Skeletal muscle tissue (tissue), 4 donors: ENCODE results near the gene TAF8. TPM values are rescaled to one million over a fixed set of nuclear protein-coding genes. Genes with fewer than 3 reads are reported as not detected.

ENCODE experiments used
- H3K27ac ChIP-seq: one replicate; pipeline ENCODE4 v1.7.0; 2013; ENCODE audit warnings: mild to moderate bottlenecking, low read depth, low read length, inconsistent platforms
- H3K27me3 ChIP-seq, 3 donors: one replicate each; pipeline ENCODE4 v1.7.0; 2013; ENCODE audit warnings: low read length in 3 of 3; ENCODE audit not compliant: control insufficient read depth in 3 of 3, insufficient read depth in 3 of 3
- H3K36me3 ChIP-seq, 3 donors: one replicate each; pipeline ENCODE4 v1.7.0; 2013; ENCODE audit warnings: low read length in 3 of 3; ENCODE audit not compliant: control insufficient read depth in 3 of 3, insufficient read depth in 3 of 3
- H3K4me1 ChIP-seq, 3 donors: one replicate each; pipeline ENCODE4 v1.7.0; 2013; ENCODE audit warnings: low read length in 3 of 3, mild to moderate bottlenecking in 3 of 3; ENCODE audit not compliant: control insufficient read depth in 3 of 3, insufficient read depth in 3 of 3
- H3K4me3 ChIP-seq, 3 donors: one replicate each; pipeline ENCODE4 v1.7.0; 2013; ENCODE audit warnings: low read length in 3 of 3
- H3K9ac ChIP-seq, 3 donors: one replicate each; pipeline ENCODE4 v1.7.0; 2013; ENCODE audit warnings: low read length in 3 of 3, mild to moderate bottlenecking in 3 of 3, moderate library complexity in 2 of 3, low read depth in 1 of 3
- H3K9me3 ChIP-seq, 3 donors: one replicate each; pipeline ENCODE4 v1.7.0; 2013; ENCODE audit warnings: low read length in 3 of 3; ENCODE audit not compliant: control insufficient read depth in 3 of 3
- total RNA-seq: library from RNA; depleted of rRNA; stranded (reverse); fragments of >200 nt; gene quantifications from one replicate; pipeline ENCODE4 v1.2.3, GENCODE V29; 2014
- donor health status: Osteomylitis.

Gene TAF8
- total RNA-seq, 1 donor from 2014 or later: 17.2 TPM

GRCh38 chr6:42120895-42121865 is 70.9 kb downstream of the TAF8 start:
- Histone ChIP-seq H3K4me3 (no peak overlapping the region), H3K9me3 (no peaks in the 10 kb centered on the region), H3K27me3 (no peaks in the 10 kb centered on the region), H3K36me3 (no peaks in the 10 kb centered on the region), H3K9ac (no peak overlapping the region), H3K27ac (no peak overlapping the region), H3K4me1 (peaks cover 8 to 10% (median 8%) of the 10 kb centered on the region in 3 donors)

GRCh38 chr6:42123379-42124103 is 73.2 kb downstream of the TAF8 start:
- H3K36me3 ChIP-seq: no peaks in the 10 kb centered on the region
- peaks cover under 1 to 2% (median under 1%) of the 10 kb centered on the region in 3 donors for H3K4me1 ChIP-seq

DNA sequence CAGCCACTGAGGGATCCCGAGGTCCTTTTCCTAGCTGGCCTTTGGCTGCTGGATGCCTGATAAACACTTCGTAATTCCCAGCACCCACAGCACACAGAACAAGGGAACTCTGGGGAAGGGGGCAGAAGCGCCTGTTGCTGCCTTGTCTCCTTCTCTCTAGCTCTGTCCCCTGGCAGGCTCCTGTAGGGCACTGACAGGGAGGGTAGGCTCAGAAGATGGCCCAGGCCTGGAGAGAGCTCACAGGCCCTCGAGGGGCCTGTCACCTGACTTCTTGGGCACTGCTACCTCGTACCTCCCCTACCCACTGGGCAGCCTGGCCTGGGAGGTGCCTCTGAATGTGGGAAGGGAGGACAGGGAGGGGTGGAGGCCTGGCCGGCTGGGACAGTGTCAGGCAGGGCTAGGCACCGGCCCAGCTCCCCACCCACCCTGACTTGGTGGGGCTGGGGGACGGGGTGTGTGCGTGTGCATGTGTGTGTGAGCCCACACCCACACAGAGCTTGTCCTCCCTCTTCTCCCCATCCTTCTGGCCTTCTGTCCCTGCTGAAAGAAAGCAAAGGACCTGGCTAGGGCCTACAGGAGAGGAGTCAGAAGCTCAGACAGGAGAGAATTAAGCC is 74.0 kb downstream of the TAF8 start:
- no peaks in the 10 kb centered on the region for H3K9me3 ChIP-seq
- no peak overlapping the region for H3K4me3 ChIP-seq
- no peak overlapping the region for H3K9ac ChIP-seq
- no peak overlapping the region for H3K27ac ChIP-seq
- no peaks in the 10 kb centered on the region for H3K27me3 ChIP-seq
- H3K4me1 ChIP-seq: no peaks in the 10 kb centered on the region
- H3K36me3 ChIP-seq: no peaks in the 10 kb centered on the region

More at GRCh38 chr6:42123379-42124103, 73.2 kb downstream of the TAF8 start:
- H3K4me3 ChIP-seq: no peak overlapping the region
- no peaks in the 10 kb centered on the region for H3K27me3 ChIP-seq
- H3K9ac ChIP-seq: no peak overlapping the region
- no peaks in the 10 kb centered on the region for H3K9me3 ChIP-seq
- H3K27ac ChIP-seq: no peak overlapping the region

DNA sequence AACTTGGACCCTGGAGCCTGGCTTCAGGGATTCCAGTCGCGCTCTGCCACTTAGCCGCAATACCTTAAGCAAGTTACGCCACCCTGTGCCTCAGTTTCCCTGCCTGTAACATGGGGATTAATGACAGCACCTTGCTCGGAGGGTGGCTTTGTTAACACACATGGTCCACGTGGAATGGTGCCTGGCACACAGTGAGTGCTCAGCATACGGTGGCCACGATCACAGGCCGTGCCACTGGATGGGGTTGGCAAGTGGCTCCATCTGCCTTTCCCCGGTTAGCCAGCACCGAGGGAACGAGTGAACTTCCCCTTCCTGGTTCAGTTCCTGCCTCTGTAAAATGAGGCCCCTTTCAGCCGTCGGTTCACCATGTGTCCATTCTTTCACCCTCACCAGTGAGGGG is 74.9 kb downstream of the TAF8 start:
- Histone ChIP-seq H3K9ac (no peak overlapping the region), H3K27me3 (no peaks in the 10 kb centered on the region), H3K4me1 (no peaks in the 10 kb centered on the region), H3K36me3 (no peaks in the 10 kb centered on the region), H3K27ac (no peak overlapping the region), H3K9me3 (no peaks in the 10 kb centered on the region), H3K4me3 (no peak overlapping the region)

GRCh38 chr6:42125663-42126062 is 75.3 kb downstream of the TAF8 start:
- no peak overlapping the region for H3K4me3 ChIP-seq

GRCh38 chr6:42128460-42129359 is 78.4 kb downstream of the TAF8 start:
- H3K9me3 ChIP-seq: no peaks in the 10 kb centered on the region
- H3K9ac ChIP-seq: no peak overlapping the region
- H3K4me3 ChIP-seq: no peak overlapping the region
- no peaks in the 10 kb centered on the region for H3K27me3 ChIP-seq
- H3K4me1 ChIP-seq: no peaks in the 10 kb centered on the region
- H3K36me3 ChIP-seq: no peaks in the 10 kb centered on the region
- no peak overlapping the region for H3K27ac ChIP-seq

More at GRCh38 chr6:42125663-42126062, 75.3 kb downstream of the TAF8 start:
- Histone ChIP-seq H3K27ac (no peak overlapping the region), H3K27me3 (no peaks in the 10 kb centered on the region), H3K9ac (no peak overlapping the region), H3K36me3 (no peaks in the 10 kb centered on the region), H3K4me1 (no peaks in the 10 kb centered on the region), H3K9me3 (no peaks in the 10 kb centered on the region)

- Histone ChIP-seq H3K27me3 (no peaks in the 10 kb centered on the region), H3K36me3 (no peaks in the 10 kb centered on the region), H3K4me1 (no peaks in the 10 kb centered on the region), H3K4me3 (no peak overlapping the region), H3K9ac (no peak overlapping the region), H3K27ac (no peak overlapping the region), H3K9me3 (no peaks in the 10 kb centered on the region)
Observed at GRCh38 chr6:42129360-42129676, 79.0 kb downstream of the TAF8 start.

DNA sequence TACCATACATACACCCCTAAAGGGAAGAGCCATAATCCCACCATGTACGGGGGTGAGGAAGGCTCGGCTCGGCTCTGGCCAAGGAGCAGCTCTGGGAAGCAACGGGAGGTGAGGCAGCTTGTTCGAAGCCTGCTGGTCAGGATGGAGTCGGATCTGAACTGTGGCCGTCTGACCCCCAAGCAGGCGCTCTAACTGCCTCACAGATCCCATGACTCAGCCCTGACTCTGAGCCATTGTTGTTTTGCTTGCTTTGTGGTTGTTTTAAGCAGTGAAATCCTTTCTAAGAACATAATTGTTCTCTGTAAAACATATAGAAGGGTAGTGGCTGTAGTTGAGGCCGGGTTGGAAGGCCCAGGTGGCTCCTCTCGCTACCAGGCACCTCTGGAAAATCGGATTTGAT is 81.2 kb downstream of the TAF8 start:
- Histone ChIP-seq H3K27me3 (no peaks in the 10 kb centered on the region), H3K9me3 (no peaks in the 10 kb centered on the region), H3K36me3 (no peaks in the 10 kb centered on the region), H3K9ac (no peak overlapping the region), H3K4me1 (no peaks in the 10 kb centered on the region), H3K27ac (no peak overlapping the region), H3K4me3 (no peak overlapping the region)

- Histone ChIP-seq H3K27me3 (no peaks in the 10 kb centered on the region), H3K4me3 (no peak overlapping the region), H3K36me3 (no peaks in the 10 kb centered on the region), H3K4me1 (no peaks in the 10 kb centered on the region), H3K9ac (no peak overlapping the region), H3K9me3 (no peaks in the 10 kb centered on the region), H3K27ac (no peak overlapping the region)
Observed at GRCh38 chr6:42133926-42134325, 83.6 kb downstream of the TAF8 start.
